ENCODE data around the gene AEN. TPM values are rescaled to one million over a fixed set of nuclear protein-coding genes. Genes with fewer than 3 reads are reported as not detected.
A peak's percentile ranks its signal among the peaks of the same experiment; 100 is the strongest.

Gene AEN
- polyA plus RNA-seq, 1 experiment: 45.5 TPM

DNA sequence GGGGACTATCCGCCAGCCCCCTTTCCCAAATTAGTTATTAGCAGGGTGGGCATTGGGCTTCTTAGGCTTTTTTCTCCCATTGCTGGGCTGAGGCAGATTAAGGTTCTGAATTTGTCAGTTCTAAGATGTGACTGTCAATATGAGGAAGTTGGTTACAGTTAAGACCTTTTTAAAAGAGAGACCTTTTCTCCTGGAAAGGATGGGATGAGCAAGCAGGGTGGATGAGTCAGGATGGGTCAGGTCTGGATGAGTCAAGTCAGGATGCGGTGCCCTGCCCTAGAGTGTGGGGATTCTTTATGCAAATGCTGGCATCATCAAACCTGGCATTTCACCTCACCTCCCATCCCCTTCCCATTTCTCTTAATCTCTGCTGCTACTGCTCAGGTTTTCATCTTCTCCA is 1.9 kb downstream of the AEN start:
- no peaks in the 10 kb centered on the region for H3K27me3 ChIP-seq (ENCODE audit: control insufficient read depth, insufficient read depth, low read length)
- ChIA-PET CTCF (interaction anchor here (0.7 to 3.2 kb wide), 7 partner anchors 11 to 275 kb away, joined by 3 to 24 read pairs (median 5); no protein-coding TSS in a partner anchor), POLR2A (no interaction called here)
- peak; percentile 45 for DNase-seq (ENCODE audit: low read depth)
- no peak for TF ChIP-seq CTCF (IDR thresholded peaks at IDR 0.05; ENCODE audit: insufficient read depth, low read depth, low read length)
- peak overlapping the region; percentile 78 for H3K4me3 ChIP-seq (ENCODE audit: low read depth, low read length)
- peaks cover 11% of the 10 kb centered on the region for H3K36me3 ChIP-seq (ENCODE audit: control insufficient read depth, insufficient read depth, low read length)

GRCh38 chr15:88623632-88624031 is 2.5 kb downstream of the AEN start:
- H3K27me3 ChIP-seq (ENCODE audit: control insufficient read depth, insufficient read depth, low read length): no peaks in the 10 kb centered on the region
- CTCF ChIA-PET: interaction anchor here (0.7 to 3.2 kb wide), 12 partner anchors 8 to 275 kb away, joined by 3 to 24 read pairs (median 4); no protein-coding TSS in a partner anchor
- no peak for TF ChIP-seq CTCF (IDR thresholded peaks at IDR 0.05; ENCODE audit: insufficient read depth, low read depth, low read length)
- H3K4me3 ChIP-seq (ENCODE audit: low read depth, low read length): no peak overlapping the region
- POLR2A ChIA-PET: no interaction called here
- no peak for DNase-seq (ENCODE audit: low read depth)
- H3K36me3 ChIP-seq (ENCODE audit: control insufficient read depth, insufficient read depth, low read length): peaks cover 15% of the 10 kb centered on the region

GRCh38 chr15:88624156-88624970 is 3.2 kb downstream of the AEN start:
- CTCF ChIA-PET: interaction anchor here (0.6 to 3.2 kb wide), 17 partner anchors 9 to 281 kb away, joined by 3 to 24 read pairs (median 4); partner anchors contain the start of gene ISG20
- POLR2A ChIA-PET: interaction anchor here (0.6 kb wide), 2 partner anchors 150 to 252 kb away, joined by 6 to 20 read pairs; no protein-coding TSS in a partner anchor
- DNase-seq (ENCODE audit: low read depth): no peak
- H3K36me3 ChIP-seq (ENCODE audit: control insufficient read depth, insufficient read depth, low read length): peaks cover 22% of the 10 kb centered on the region
- H3K4me3 ChIP-seq (ENCODE audit: low read depth, low read length): no peak overlapping the region
- peak; percentile 51 for TF ChIP-seq CTCF (IDR thresholded peaks at IDR 0.05; ENCODE audit: insufficient read depth, low read depth, low read length)
- no peaks in the 10 kb centered on the region for H3K27me3 ChIP-seq (ENCODE audit: control insufficient read depth, insufficient read depth, low read length)

GRCh38 chr15:88624971-88625490 is 3.9 kb downstream of the AEN start:
- CTCF ChIA-PET: interaction anchor here (0.6 to 3.2 kb wide), 16 partner anchors 9 to 280 kb away, joined by 3 to 24 read pairs (median 4); partner anchors contain the start of gene ISG20
- no peak for TF ChIP-seq CTCF (IDR thresholded peaks at IDR 0.05; ENCODE audit: insufficient read depth, low read depth, low read length)
- no peak for DNase-seq (ENCODE audit: low read depth)
- Histone ChIP-seq H3K27me3 (ENCODE audit: control insufficient read depth, insufficient read depth, low read length) (no peaks in the 10 kb centered on the region), H3K36me3 (ENCODE audit: control insufficient read depth, insufficient read depth, low read length) (peaks cover 29% of the 10 kb centered on the region), H3K4me3 (ENCODE audit: low read depth, low read length) (no peak overlapping the region)
- POLR2A ChIA-PET: interaction anchor here (0.6 kb wide), 2 partner anchors 150 to 251 kb away, joined by 6 to 20 read pairs; no protein-coding TSS in a partner anchor

All from BJ (cell line).